GM12878 (cell line): ENCODE data around the gene SPINT1.

Experiments
- KAT2A ChIP-seq: conservative IDR thresholded peaks from 2 replicates; pipeline ENCODE4 v1.6.1; 2011; ENCODE audit warnings: low read depth, low read length; ENCODE audit not compliant: control insufficient read depth
- NFYB ChIP-seq: IDR thresholded peaks from 2 replicates; pipeline ENCODE4 v1.6.1; 2011; ENCODE audit warnings: low read depth, mild to moderate bottlenecking, low read length, improper control_type of control experiment, moderate library complexity; ENCODE audit not compliant: insufficient read depth
- REST ChIP-seq: IDR thresholded peaks from 2 replicates; pipeline ENCODE4 v1.6.1; 2012; ENCODE audit warnings: mild to moderate bottlenecking, low read depth, low read length
- YY1 ChIP-seq: IDR thresholded peaks from 2 replicates; pipeline ENCODE4 v1.6.1; 2011; ENCODE audit warnings: low read depth, mild to moderate bottlenecking, low read length
- TF ChIP-seq, protein P1 (sequence below): IDR thresholded peaks from 2 replicates; pipeline ENCODE4 v1.6.1; 2012; ENCODE audit warnings: low read depth, low read length, improper control_type of control experiment

DNA sequence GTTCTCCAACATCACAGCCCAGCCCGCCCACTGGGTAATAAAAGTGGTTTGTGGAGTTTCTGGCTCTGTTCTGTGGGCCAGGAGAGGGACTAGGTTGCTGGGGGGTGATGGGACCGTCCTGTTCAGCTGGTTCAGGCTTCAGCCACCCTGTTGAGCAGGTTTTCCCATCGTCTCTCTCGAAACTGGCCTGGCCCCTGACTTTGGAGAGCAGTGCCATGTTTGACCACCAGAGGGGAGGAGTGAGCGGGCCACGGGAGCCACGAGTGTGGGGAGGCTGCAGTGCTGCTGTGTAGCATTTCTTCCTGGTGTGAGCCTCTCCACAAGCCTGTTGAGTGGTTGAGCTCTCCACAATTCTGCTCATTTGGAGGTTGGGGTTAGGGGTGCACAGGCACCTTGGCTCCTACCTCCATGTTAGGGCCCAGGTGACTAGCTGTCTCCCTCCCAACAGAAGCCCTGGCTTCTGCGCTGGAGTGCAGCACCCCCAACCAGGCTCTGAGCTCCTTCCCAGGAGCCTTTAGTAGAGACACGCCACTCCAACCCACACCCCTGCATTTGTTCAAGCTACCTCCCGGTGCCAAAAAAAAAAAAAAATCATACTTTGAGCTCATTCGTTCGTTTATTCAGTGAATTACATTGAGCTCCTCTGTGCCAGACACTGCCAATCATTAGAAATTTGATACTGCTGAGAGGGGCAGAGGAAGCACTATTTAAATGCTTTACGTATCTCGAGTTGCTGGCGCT lies 13.9 kb downstream of the SPINT1 start:
- TF ChIP-seq, protein P1, sequence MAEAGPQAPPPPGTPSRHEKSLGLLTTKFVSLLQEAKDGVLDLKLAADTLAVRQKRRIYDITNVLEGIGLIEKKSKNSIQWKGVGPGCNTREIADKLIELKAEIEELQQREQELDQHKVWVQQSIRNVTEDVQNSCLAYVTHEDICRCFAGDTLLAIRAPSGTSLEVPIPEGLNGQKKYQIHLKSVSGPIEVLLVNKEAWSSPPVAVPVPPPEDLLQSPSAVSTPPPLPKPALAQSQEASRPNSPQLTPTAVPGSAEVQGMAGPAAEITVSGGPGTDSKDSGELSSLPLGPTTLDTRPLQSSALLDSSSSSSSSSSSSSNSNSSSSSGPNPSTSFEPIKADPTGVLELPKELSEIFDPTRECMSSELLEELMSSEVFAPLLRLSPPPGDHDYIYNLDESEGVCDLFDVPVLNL: no peak
- TF ChIP-seq KAT2A (no peak), NFYB (no peak), YY1 (peak; percentile 86; the same call in 1 of the 2 replicates), REST (no peak)
